ENCODE results near the gene KAZN.

The KAZN gene

GRCh38 chr1:14679027-14679688 is 80.7 kb downstream of the KAZN start:
- no peak for FAIRE-seq

GRCh38 chr1:14681182-14681581 is 82.7 kb downstream of the KAZN start:
- no peak for FAIRE-seq

- no peak for FAIRE-seq
Measured at GRCh38 chr1:14682941-14683621, 84.6 kb downstream of the KAZN start.

GRCh38 chr1:14685078-14685477 is 86.6 kb downstream of the KAZN start:
- FAIRE-seq: no peak

- no peak for FAIRE-seq
Measured at GRCh38 chr1:14686701-14687100, 88.2 kb downstream of the KAZN start.

GRCh38 chr1:14687147-14687546 is 88.7 kb downstream of the KAZN start:
- no peak for FAIRE-seq

- FAIRE-seq: no peak
Measured at GRCh38 chr1:14689996-14690615, 91.6 kb downstream of the KAZN start.

GRCh38 chr1:14693949-14694348 is 95.5 kb downstream of the KAZN start:
- FAIRE-seq: no peak

- no peak for FAIRE-seq
Measured at GRCh38 chr1:14694589-14694988, 96.1 kb downstream of the KAZN start.

GRCh38 chr1:14696761-14697160 is 98.3 kb downstream of the KAZN start:
- FAIRE-seq: no peak

GRCh38 chr1:14697353-14697752 is 98.9 kb downstream of the KAZN start:
- FAIRE-seq: no peak

GRCh38 chr1:14698314-14698713 is 99.8 kb downstream of the KAZN start:
- no peak for FAIRE-seq

GRCh38 chr1:14699620-14700019 is 101.1 kb downstream of the KAZN start:
- FAIRE-seq: no peak

GRCh38 chr1:14704846-14705245 is 106.4 kb downstream of the KAZN start:
- FAIRE-seq: no peak

- no peak for FAIRE-seq
Measured at GRCh38 chr1:14705824-14706223, 107.3 kb downstream of the KAZN start.

- no peak for FAIRE-seq
Measured at GRCh38 chr1:14706631-14707030, 108.1 kb downstream of the KAZN start.

- no peak for FAIRE-seq
Measured at GRCh38 chr1:14707531-14708445, 109.3 kb downstream of the KAZN start.

- FAIRE-seq: no peak
Measured at GRCh38 chr1:14710331-14710730, 111.8 kb downstream of the KAZN start.

- no peak for FAIRE-seq
Measured at GRCh38 chr1:14712136-14712535, 113.7 kb downstream of the KAZN start.

- no peak for FAIRE-seq
Measured at GRCh38 chr1:14713077-14713476, 114.6 kb downstream of the KAZN start.

- no peak for FAIRE-seq
Measured at GRCh38 chr1:14715266-14715665, 116.8 kb downstream of the KAZN start.

- FAIRE-seq: no peak
Measured at GRCh38 chr1:14715802-14716201, 117.3 kb downstream of the KAZN start.

GRCh38 chr1:14716474-14716873 is 118.0 kb downstream of the KAZN start:
- no peak for FAIRE-seq
